Gastroesophageal sphincter (tissue), 3 donors: Measurements from ENCODE around the gene ZMYND19.

Source experiments
- POLR2AphosphoS5 ChIP-seq: sonication (generic); formaldehyde crosslinking; IDR thresholded peaks from one replicate; pipeline ENCODE4 v1.6.1; 2017; ENCODE audit warnings: antibody characterized with exemption
- TF ChIP-seq, protein P1 (sequence below), 4 experiments: fragments of 200-600 bp in 2 of 4; fragments of 450-650 bp in 2 of 4; sonication (generic) in 1 of 4; IDR thresholded peaks; one replicate each; pipeline ENCODE4 v1.5.1; 2017 to 2019; ENCODE audit warnings: antibody characterized with exemption in 4 of 4, mild to moderate bottlenecking in 2 of 4, moderate library complexity in 2 of 4

GRCh38 chr9:137606734-137607138 lies 16.4 kb upstream of the ZMYND19 start:
- TF ChIP-seq POLR2AphosphoS5 = no peak
- TF ChIP-seq, protein P1, sequence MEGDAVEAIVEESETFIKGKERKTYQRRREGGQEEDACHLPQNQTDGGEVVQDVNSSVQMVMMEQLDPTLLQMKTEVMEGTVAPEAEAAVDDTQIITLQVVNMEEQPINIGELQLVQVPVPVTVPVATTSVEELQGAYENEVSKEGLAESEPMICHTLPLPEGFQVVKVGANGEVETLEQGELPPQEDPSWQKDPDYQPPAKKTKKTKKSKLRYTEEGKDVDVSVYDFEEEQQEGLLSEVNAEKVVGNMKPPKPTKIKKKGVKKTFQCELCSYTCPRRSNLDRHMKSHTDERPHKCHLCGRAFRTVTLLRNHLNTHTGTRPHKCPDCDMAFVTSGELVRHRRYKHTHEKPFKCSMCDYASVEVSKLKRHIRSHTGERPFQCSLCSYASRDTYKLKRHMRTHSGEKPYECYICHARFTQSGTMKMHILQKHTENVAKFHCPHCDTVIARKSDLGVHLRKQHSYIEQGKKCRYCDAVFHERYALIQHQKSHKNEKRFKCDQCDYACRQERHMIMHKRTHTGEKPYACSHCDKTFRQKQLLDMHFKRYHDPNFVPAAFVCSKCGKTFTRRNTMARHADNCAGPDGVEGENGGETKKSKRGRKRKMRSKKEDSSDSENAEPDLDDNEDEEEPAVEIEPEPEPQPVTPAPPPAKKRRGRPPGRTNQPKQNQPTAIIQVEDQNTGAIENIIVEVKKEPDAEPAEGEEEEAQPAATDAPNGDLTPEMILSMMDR (IDR thresholded peaks at IDR 0.05) = no peak
